DMS53 (cell line): Measurements from ENCODE around the gene MRPL41.
A peak's percentile ranks its signal among the peaks of the same experiment; 100 is the strongest.
"Not testable (repeated sequence)": the region's sequence is repeated elsewhere in the genome, so short reads cannot be mapped to it uniquely, and the experiment has no call there.

Experiments
- DNase-seq: peaks from one replicate; lab custom pipeline; 2025; lab: John Stamatoyannopoulos, UW

Gene MRPL41

GRCh38 chr9:137551264-137552021 is at the start of gene MRPL41:
Gene MRPL41, plus strand, starts transcription at chr9:137551879. Its CDS starts 203 bp downstream, at chr9:137552082.
- peak; percentile 96 for DNase-seq

- peak; percentile 66 for DNase-seq
These were observed 49.4 kb upstream of the MRPL41 start for GRCh38 chr9:137502008-137502911.

DNA sequence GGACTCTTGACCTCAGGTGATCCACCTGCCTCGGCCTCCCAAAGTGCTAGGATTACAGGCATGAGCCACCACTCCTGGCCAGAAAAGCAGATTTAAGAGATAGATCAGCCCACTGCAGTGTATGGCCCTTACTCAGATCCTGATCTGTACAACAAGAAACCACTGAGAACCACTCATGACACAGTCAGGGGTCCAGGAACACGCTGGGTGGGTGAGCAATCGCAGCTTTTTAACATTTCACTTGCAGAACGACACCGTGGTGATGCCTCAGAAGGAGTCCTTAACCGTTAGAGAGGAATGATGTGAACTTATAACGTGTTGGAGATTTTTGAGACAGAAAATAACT is 47.3 kb upstream of the MRPL41 start:
- peak; percentile 53 for DNase-seq

- DNase-seq: no peak
These were observed 46.1 kb upstream of the MRPL41 start for GRCh38 chr9:137505421-137506140.

DNA sequence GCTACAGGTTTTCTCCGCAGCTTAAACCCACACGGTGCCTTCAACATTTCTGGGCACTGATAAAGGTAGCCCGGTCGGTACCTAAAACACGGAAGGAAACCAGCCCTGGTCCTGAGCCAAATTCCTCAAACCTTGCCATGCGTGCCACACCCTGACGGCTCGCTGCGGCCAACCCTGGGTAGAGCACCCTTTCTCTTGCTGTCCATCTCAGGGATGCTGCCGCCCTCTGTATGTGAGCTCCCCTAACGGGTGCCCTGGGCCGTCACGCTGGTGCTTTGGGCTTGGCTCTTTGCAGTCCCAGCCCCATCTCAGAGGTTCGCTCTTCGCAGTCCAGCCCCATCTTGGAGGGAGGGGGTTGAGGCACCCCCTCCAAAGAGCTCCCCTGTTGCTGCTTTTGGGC is 45.4 kb upstream of the MRPL41 start:
- DNase-seq: peak; percentile 53

DNA sequence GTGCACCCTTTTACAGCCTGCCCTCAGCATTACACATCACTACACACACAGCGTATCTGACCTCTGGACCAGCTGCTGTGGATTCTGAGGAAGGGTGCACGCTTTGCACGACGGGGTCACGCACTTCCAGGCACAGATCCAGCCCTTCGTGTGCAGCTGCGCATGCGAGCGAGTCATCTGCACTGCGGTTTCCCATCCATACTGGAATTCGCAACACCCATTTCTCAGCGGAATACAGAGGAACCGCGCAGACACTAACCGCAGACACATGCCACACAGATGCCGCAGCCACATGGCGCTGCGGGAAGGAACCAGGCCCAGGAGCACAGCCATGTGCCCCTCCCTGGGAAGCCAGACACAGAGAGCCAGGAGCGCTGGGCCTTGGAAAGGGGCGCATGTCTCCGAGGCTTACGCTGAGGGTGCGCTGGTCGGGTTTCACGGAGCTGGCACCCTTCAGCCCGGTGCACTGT is 44.9 kb upstream of the MRPL41 start:
- peak; percentile 63 for DNase-seq

DNA sequence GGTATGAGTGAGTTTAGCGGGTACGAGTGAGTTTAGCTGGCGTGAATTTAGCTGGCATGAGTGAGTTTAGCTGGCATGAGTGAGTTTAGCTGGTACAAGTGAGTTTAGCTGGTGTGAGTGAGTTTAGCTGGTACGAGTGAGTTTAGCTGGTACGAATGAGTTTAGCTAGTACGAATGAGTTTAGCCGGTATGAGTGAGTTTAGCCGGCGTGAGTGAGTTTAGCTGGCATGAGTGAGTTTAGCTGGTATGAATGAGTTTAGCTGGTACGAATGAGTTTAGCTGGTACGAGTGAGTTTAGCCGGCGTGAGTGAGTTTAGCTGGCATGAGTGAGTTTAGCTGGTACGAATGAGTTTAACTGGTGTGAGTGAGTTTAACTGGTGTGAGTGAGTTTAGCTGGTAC is 42.5 kb upstream of the MRPL41 start:
- DNase-seq: no peak

- not testable (repeated sequence) for DNase-seq
These were observed 40.6 kb upstream of the MRPL41 start for GRCh38 chr9:137511126-137511525.

DNA sequence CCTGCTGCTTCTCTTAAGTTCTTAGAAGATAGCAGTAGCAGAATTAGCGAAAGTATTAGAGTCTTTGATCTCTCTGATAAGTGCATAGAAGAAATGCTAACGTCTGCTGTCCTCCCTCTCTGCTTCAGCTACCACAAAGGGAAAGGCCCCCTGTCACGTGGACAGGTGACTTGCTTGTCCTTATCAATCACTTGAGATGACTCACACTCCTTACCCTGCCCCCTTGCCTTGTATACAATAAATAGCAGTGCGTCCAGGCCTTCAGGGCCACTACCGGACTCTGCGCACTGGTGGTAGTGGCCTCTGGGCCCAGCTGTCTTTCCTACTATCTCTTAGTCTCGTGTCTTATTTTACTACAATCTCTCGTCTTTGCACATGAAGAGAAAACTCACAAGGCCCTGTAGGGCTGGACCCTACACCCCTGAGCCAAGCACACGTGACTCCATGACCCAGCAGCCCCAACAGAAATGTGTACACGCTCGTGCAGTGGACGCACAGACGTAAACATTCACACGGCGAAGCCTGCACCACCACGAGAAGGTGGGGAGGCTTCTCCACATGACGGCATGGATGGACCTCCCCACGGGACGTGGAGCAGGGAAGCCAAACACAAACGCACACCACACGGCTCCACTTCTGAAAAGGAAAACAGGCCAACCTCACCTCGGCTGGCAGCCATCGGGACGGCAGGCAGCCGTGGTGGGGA is 39.8 kb upstream of the MRPL41 start:
- no peak for DNase-seq

- DNase-seq: not testable (repeated sequence)
These were observed 38.5 kb upstream of the MRPL41 start for GRCh38 chr9:137513136-137513535.

DNA sequence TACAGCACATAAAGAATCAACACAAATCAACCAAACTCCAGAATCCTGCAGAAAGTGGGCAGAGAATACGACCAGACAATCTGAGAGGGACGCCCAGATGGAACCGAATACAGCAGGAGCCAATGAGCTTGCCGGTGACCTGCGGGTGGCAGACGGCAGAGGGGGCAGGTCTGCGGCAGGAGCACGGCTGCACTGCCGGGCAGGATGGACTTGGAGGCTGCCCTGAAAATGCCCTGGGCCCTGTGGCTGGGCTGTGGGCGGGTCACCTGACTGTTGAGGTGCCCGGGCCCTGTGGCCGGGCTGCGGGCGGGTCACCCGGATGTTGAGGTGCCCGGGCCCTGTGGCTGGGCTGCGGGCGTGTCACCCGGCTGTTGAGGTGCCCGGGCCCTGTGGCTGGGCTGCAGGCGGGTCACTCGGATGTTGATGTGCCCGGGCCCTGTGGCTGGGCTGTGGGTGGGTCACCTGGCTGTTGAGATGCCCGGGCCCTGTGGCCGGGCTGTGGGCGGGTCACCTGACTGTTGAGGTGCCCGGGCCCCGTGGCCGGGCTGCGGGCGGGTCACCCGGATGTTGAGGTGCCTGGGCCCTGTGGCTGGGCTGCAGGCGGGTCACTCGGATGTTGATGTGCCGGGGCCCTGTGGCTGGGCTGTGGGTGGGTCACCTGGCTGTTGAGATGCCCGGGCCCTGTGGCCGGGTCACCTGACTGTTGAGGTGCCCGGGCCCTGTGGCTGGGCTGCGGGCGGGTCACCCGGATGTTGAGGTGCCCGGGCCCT is 37.7 kb upstream of the MRPL41 start:
- peak; percentile 82 for DNase-seq

DNA sequence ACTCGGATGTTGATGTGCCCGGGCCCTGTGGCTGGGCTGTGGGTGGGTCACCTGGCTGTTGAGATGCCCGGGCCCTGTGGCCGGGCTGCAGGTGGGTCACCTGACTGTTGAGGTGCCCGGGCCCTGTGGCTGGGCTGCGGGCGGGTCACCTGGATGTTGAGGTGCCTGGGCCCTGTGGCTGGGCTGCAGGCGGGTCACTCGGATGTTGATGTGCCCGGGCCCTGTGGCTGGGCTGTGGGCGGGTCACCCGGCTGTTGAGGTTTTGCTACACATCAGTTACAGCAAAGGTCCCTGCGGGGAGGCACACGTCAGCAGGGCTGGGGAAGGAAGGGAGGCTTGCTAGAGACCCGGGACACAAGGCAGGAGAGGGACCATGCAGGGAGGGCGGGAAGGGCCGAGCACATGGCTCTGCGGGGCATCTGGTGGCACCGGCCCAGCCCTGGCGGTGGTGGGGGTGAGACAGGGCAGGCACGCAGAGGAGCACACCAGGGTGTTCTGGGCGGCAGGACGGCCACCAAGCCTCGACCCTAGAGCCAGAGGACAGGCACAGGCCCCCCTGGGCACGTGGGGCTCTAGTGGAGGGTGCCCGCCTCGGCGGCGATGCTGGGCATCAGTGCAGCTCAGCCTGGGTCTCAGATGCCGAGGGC is 36.9 kb upstream of the MRPL41 start:
- DNase-seq: peak; percentile 20

- no peak for DNase-seq
These were observed 36.3 kb upstream of the MRPL41 start for GRCh38 chr9:137515338-137515724.

DNA sequence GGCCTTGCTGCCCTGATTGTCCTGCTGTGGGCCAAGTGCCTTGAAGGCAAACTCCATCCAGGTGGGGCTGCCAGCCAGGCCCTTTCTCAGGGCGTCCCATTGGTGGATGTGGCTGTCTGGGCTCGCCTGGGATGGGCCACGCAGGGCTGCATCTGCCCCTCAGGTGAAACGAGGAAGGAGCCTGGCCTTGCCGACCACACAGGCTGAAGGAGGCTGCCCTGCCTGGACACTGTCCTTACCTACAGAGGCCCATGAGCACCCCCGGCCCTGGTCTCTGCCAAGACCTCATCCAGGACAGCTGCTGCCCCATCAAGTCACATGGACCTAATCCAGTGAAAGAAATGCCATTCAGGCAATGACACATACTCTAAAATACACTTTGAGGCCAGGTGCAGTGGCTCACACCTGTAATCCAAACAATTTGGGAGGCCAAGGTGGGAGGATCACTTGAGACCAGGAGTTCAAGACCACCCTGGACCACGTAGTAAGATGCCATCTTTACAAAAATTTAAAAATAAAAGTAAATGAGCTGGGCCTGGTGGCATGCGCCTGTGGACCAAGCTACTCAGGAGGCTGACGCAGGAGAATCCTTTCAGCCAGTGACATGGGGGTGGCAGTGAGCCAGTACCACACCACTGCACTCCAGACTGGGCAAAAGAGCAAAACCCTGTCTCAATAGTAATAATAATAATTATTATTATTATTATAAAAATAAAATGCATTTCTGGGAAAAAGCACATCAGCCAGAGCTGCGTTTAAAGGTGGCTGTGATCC is 35.3 kb upstream of the MRPL41 start:
- peak; percentile 72 for DNase-seq

DNA sequence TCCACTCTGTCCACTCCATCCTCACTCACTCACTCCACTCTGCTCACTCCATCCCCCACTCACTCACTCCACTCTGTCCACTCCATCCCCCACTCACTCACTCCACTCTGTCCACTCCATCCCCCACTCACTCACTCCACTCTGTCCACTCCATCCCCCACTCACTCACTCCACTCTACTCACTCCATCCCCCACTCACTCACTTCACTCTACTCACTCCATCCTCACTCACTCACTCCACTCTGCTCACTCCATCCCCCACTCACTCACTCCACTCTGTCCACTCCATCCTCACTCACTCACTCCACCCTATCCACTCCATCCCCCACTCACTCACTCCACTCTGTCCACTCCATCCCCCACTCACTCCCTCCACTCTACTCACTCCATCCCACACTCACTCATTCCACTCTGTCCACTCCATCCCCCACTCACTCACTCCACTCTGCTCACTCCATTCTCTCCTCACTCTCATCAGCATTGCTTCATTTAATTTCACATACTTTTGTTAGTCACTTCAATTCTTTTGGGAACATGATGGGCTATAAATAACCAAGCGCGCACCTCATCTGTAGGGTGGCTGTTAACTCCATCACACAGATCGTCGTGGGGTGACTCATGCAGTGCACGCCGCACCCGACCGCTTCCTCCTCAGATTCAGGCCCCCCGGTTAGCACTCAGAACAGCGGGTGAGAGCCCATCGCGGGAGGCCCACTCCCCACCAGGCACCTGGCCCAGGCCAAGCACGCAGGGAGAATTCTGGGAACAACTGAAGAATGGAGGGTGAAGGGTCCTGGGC is 32.8 kb upstream of the MRPL41 start:
- DNase-seq: not testable (repeated sequence)

GRCh38 chr9:137519553-137519952 is 32.1 kb upstream of the MRPL41 start:
- DNase-seq: no peak

GRCh38 chr9:137520614-137521404 is 30.9 kb upstream of the MRPL41 start:
- DNase-seq: no peak

- no peak for DNase-seq
These were observed 30.2 kb upstream of the MRPL41 start for GRCh38 chr9:137521405-137521985.
